ENCODE measurements around the gene ABCC4. TPM values are rescaled to one million over a fixed set of nuclear protein-coding genes. Genes with fewer than 3 reads are reported as not detected.
"Not testable (repeated sequence)": the region's sequence is repeated elsewhere in the genome, so short reads cannot be mapped to it uniquely, and the experiment has no call there.

The ABCC4 gene
- total RNA-seq, 1 donor from 2014 or later, result 4.9 TPM

- H3K27me3 ChIP-seq (ENCODE audit: low read depth), result no peaks in the 10 kb centered on the region
- H3K4me3 ChIP-seq, result no peak overlapping the region
- no peaks in the 10 kb centered on the region for H3K9me3 ChIP-seq (replicated peaks)
- H3K27ac ChIP-seq (replicated peaks), result peak overlapping the region; percentile 68
- no peak for DNase-seq
- peaks cover 51% of the 10 kb centered on the region for H3K4me1 ChIP-seq
- H3K36me3 ChIP-seq, result no peaks in the 10 kb centered on the region
- intact Hi-C loops (cut with micrococcal nuclease), result no loop called here
- no peak for TF ChIP-seq CTCF (IDR thresholded peaks at IDR 0.05; ENCODE audit: borderline replicate concordance)
Measured at GRCh38 chr13:95279016-95279415, 22.2 kb downstream of the ABCC4 start.

DNA sequence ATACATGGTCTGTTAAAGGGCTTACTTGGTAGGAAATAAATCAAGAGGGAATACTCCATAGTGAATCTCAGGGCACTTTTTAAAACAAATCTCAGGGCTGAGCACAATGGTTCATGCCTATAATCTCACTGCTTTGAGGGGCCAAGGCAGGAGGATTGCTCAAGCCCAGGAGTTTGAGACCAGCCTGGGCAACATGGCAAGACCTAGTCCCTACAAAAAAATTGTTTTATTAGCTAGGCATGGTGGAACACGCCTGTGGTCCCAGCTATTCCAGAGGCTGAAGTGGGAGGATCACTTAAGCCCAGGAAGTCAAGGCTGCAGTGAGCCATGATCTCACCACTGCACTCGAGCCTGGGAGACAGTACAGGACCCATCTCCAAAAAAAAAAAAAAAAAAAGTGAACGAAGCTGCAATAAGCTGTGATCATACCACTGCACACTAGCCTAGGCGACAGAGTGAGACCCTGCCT is 25.2 kb downstream of the ABCC4 start:
- Histone ChIP-seq H3K27me3 (ENCODE audit: low read depth) (no peaks in the 10 kb centered on the region), H3K4me1 (peaks cover 53% of the 10 kb centered on the region), H3K36me3 (no peaks in the 10 kb centered on the region), H3K4me3 (no peak overlapping the region), H3K27ac (replicated peaks) (peak overlapping the region; percentile 30), H3K9me3 (replicated peaks) (no peaks in the 10 kb centered on the region)
- TF ChIP-seq CTCF (IDR thresholded peaks at IDR 0.05; ENCODE audit: borderline replicate concordance), result no peak
- intact Hi-C loops (cut with micrococcal nuclease), result no loop called here
- DNase-seq, result no peak

GRCh38 chr13:95275322-95276036 is 25.8 kb downstream of the ABCC4 start:
- H3K4me3 ChIP-seq, result no peak overlapping the region
- H3K4me1 ChIP-seq, result peaks cover 51% of the 10 kb centered on the region
- no peak for DNase-seq
- no peaks in the 10 kb centered on the region for H3K27me3 ChIP-seq (ENCODE audit: low read depth)
- H3K27ac ChIP-seq (replicated peaks), result peak overlapping the region; percentile 59
- intact Hi-C loops (cut with micrococcal nuclease), result no loop called here
- TF ChIP-seq CTCF (IDR thresholded peaks at IDR 0.05; ENCODE audit: borderline replicate concordance), result no peak
- no peaks in the 10 kb centered on the region for H3K36me3 ChIP-seq
- no peaks in the 10 kb centered on the region for H3K9me3 ChIP-seq (replicated peaks)

DNA sequence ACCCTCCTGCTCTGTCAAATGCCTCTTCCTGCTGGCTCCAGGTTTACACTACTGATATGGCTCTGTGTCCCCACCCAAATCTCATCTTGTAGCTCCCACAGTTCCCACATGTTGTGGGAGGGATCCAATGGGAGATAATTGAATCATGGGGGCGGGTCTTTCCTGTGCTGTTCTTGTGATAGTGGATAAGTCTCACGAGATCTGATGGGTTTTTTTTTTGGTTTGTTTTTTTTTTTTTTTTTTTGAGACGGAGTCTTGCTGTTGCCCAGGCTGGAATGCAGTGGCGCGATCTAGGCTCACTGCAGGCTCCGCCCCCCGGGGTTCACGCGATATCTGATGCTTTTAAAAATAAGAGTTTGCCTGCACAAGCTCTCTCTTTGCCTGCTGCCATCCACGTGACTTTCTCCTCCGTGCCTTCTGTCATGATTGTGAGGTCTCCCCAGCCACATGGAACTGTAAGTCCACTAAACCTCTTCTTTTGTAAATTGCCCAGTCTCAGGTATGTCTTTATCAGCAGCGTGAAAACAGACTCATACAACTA is 27.6 kb downstream of the ABCC4 start:
- H3K4me3 ChIP-seq; H3K36me3 ChIP-seq; DNase-seq; intact Hi-C loops (cut with micrococcal nuclease); H3K27me3 ChIP-seq (ENCODE audit: low read depth); H3K9me3 ChIP-seq (replicated peaks): not testable (repeated sequence)
- Histone ChIP-seq H3K27ac (replicated peaks) (peak overlapping the region; percentile 59), H3K4me1 (peaks cover 42% of the 10 kb centered on the region)

DNA sequence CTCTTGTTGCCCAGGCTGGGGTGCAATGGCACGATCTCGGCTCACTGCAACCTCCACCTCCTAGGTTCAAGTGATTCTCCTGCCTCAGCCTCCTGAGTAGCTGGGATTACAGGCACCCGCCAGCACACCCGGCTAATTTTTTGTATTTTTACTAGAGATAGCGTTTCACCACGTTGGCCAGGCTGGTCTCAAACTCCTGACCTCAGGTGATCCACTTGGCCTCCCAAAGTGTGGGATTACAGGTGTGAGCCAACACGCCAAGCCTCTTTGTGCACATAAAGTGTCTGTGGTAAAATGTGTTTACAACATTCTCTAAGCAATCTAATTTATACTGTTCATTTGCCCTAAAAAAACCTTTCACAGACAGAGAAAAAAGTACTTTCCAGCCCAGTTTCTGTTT is 29.2 kb downstream of the ABCC4 start:
- intact Hi-C loops (cut with micrococcal nuclease); H3K9me3 ChIP-seq (replicated peaks); H3K36me3 ChIP-seq; H3K4me3 ChIP-seq; H3K27me3 ChIP-seq (ENCODE audit: low read depth); DNase-seq: not testable (repeated sequence)
- H3K27ac ChIP-seq (replicated peaks), result peak overlapping the region; percentile 74
- peaks cover 36% of the 10 kb centered on the region for H3K4me1 ChIP-seq

GRCh38 chr13:95269756-95270155 is 31.5 kb downstream of the ABCC4 start:
- no peaks in the 10 kb centered on the region for H3K27me3 ChIP-seq (ENCODE audit: low read depth)
- intact Hi-C loops (cut with micrococcal nuclease), result no loop called here
- H3K4me3 ChIP-seq, result no peak overlapping the region
- no peak for TF ChIP-seq CTCF (IDR thresholded peaks at IDR 0.05; ENCODE audit: borderline replicate concordance)
- H3K27ac ChIP-seq (replicated peaks), result no peak overlapping the region
- H3K4me1 ChIP-seq, result peaks cover 29% of the 10 kb centered on the region
- H3K36me3 ChIP-seq, result peaks cover 4% of the 10 kb centered on the region
- no peak for DNase-seq
- no peaks in the 10 kb centered on the region for H3K9me3 ChIP-seq (replicated peaks)

GRCh38 chr13:95268343-95269065 is 32.7 kb downstream of the ABCC4 start:
- intact Hi-C loops (cut with micrococcal nuclease); DNase-seq; H3K27me3 ChIP-seq (ENCODE audit: low read depth); H3K27ac ChIP-seq (replicated peaks); H3K4me3 ChIP-seq; H3K36me3 ChIP-seq; H3K9me3 ChIP-seq (replicated peaks): not testable (repeated sequence)
- H3K4me1 ChIP-seq, result peaks cover 21% of the 10 kb centered on the region
